GM11168 (cell line): ENCODE data around the gene MT3.
"Not testable (repeated sequence)": the region's sequence is repeated elsewhere in the genome, so short reads cannot be mapped to it uniquely, and the experiment has no call there.

Experiments
- in situ Hi-C: fragments of 300-500 bp; cut with MboI; formaldehyde crosslinking; loops from one replicate; pipeline ENCODE4 v1.12.0; 2022; ENCODE audit warnings: low sequenced_read_pairs; ENCODE audit not compliant: unreplicated experiment

Gene MT3

GRCh38 chr16:56608043-56608875 lies 18.9 kb downstream of the MT3 start, which contains the start of gene MT2A:
Gene MT2A (plus strand): TSS chr16:56608584. CDS start chr16:56608656, 72 bp downstream.
- in situ Hi-C loops: no loop called here

GRCh38 chr16:56608876-56609462 lies 19.6 kb downstream of the MT3 start:
- in situ Hi-C loops: no loop called here

GRCh38 chr16:56609463-56609921 lies 20.2 kb downstream of the MT3 start:
- in situ Hi-C loops: no loop called here

GRCh38 chr16:56610017-56610608 lies 20.8 kb downstream of the MT3 start:
- in situ Hi-C loops: no loop called here

GRCh38 chr16:56610609-56611111 lies 21.3 kb downstream of the MT3 start:
- in situ Hi-C loops: no loop called here

- in situ Hi-C loops: no loop called here
Measured at GRCh38 chr16:56611281-56611833, 22.0 kb downstream of the MT3 start.

GRCh38 chr16:56613706-56614105 lies 24.4 kb downstream of the MT3 start:
- in situ Hi-C loops: no loop called here

- in situ Hi-C loops: no loop called here
Measured at GRCh38 chr16:56614549-56614991, 25.2 kb downstream of the MT3 start.

GRCh38 chr16:56615353-56615752 lies 26.0 kb downstream of the MT3 start:
- in situ Hi-C loops: no loop called here

GRCh38 chr16:56616608-56617211 lies 27.4 kb downstream of the MT3 start:
- in situ Hi-C loops: no loop called here

GRCh38 chr16:56617212-56618085 lies 28.1 kb downstream of the MT3 start:
- in situ Hi-C loops: no loop called here

GRCh38 chr16:56618138-56618537 lies 28.8 kb downstream of the MT3 start:
- in situ Hi-C loops: no loop called here

GRCh38 chr16:56620339-56620897 lies 31.1 kb downstream of the MT3 start:
- in situ Hi-C loops: no loop called here

- in situ Hi-C loops: not testable (repeated sequence)
Measured at GRCh38 chr16:56621665-56622445, 32.5 kb downstream of the MT3 start.

- in situ Hi-C loops: not testable (repeated sequence)
Measured at GRCh38 chr16:56623184-56623583, 33.9 kb downstream of the MT3 start.

- in situ Hi-C loops: no loop called here
Measured at GRCh38 chr16:56623637-56624036, 34.3 kb downstream of the MT3 start.

- in situ Hi-C loops: no loop called here
Measured at GRCh38 chr16:56625140-56625942, 36.0 kb downstream of the MT3 start, which contains the start of gene MT1E. Gene MT1E (plus strand): TSS chr16:56625781. CDS start chr16:56625852, 71 bp downstream.
